CD4-positive, alpha-beta memory T cell (primary cell): ENCODE data around the gene TIAM2. TPM values are rescaled to one million over a fixed set of nuclear protein-coding genes. Genes with fewer than 3 reads are reported as not detected.
A peak's percentile ranks its signal among the peaks of the same experiment; 100 is the strongest.

ENCODE experiments used
- CTCF ChIA-PET: fragments of 350-600 bp; sonication (Branson Sonifier 250); formaldehyde crosslinking; loops from one replicate; lab custom pipeline; 2021; ENCODE audit warnings: inconsistent platforms; ENCODE audit not compliant: partially characterized antibody; lab: Charles Lee
- POLR2A ChIA-PET: fragments of 350-600 bp; sonication (Branson Sonifier 250); formaldehyde crosslinking; loops from one replicate; lab custom pipeline; 2021; ENCODE audit not compliant: partially characterized antibody; lab: Charles Lee
- DNase-seq, 5 donors: peaks; one replicate each; pipeline versions ENCODE4 v3.0.0 to v3.0.0-alpha.2; 2020 to 2022; ENCODE audit warnings: mixed read lengths in 1 of 5
- H3K27ac ChIP-seq: one replicate; pipeline ENCODE4 v1.7.0; 2013; ENCODE audit warnings: low read depth, low read length
- H3K27me3 ChIP-seq: 2 replicates; pipeline ENCODE4 v1.7.0; 2013; ENCODE audit warnings: mild to moderate bottlenecking, low read length, moderate library complexity; ENCODE audit not compliant: insufficient read depth
- H3K36me3 ChIP-seq: 2 replicates; pipeline ENCODE4 v1.7.0; 2013; ENCODE audit warnings: mild to moderate bottlenecking, low read length, moderate library complexity; ENCODE audit not compliant: insufficient read depth
- H3K4me1 ChIP-seq: 2 replicates; pipeline ENCODE4 v1.7.0; 2013; ENCODE audit warnings: mild to moderate bottlenecking, low read length, moderate library complexity; ENCODE audit not compliant: insufficient read depth
- H3K4me3 ChIP-seq, 2 donors: one replicate each; pipeline ENCODE4 v1.7.0; 2013; ENCODE audit warnings: low read length in 2 of 2, mild to moderate bottlenecking in 1 of 2
- H3K9me3 ChIP-seq, 2 donors: one replicate each; pipeline ENCODE4 v1.7.0; 2013; ENCODE audit warnings: low read length in 2 of 2, control low read depth in 1 of 2; ENCODE audit not compliant: control insufficient read depth in 1 of 2
- H3K27ac Mint-ChIP-seq, 7 donors: one replicate each; pipeline ENCODE4 v1.8.0; 2020 to 2021; ENCODE audit warnings: mixed read lengths in 7 of 7, mild to moderate bottlenecking in 6 of 7, inconsistent platforms in 3 of 7, moderate library complexity in 3 of 7
- H3K27me3 Mint-ChIP-seq, 2 donors: one replicate each; pipeline ENCODE4 v1.8.0; 2020 to 2021; ENCODE audit warnings: mixed read lengths in 2 of 2
- H3K36me3 Mint-ChIP-seq, 2 donors: one replicate each; pipeline ENCODE4 v1.8.0; 2020 to 2021; ENCODE audit warnings: mixed read lengths in 2 of 2, inconsistent platforms in 1 of 2, mild to moderate bottlenecking in 1 of 2
- H3K4me1 Mint-ChIP-seq, 4 donors: one replicate each; pipeline ENCODE4 v1.8.0; 2020 to 2021; ENCODE audit warnings: mixed read lengths in 4 of 4, mild to moderate bottlenecking in 1 of 4
- H3K4me3 Mint-ChIP-seq, 8 donors: one replicate each; pipeline ENCODE4 v1.8.0; 2020 to 2021; ENCODE audit warnings: mixed read lengths in 8 of 8, mild to moderate bottlenecking in 7 of 8, moderate library complexity in 6 of 8, inconsistent platforms in 3 of 8
- H3K9me3 Mint-ChIP-seq, 8 donors: one replicate each; pipeline ENCODE4 v1.8.0; 2020 to 2021; ENCODE audit warnings: mixed read lengths in 8 of 8, mild to moderate bottlenecking in 5 of 8, inconsistent platforms in 3 of 8, moderate library complexity in 1 of 8
- intact Hi-C: fragments of 100-400 bp; cut with micrococcal nuclease; formaldehyde crosslinking; loops from one replicate; pipeline ENCODE4 v1.15.1; 2023
- polyA plus RNA-seq, 2 donors: library from polyadenylated mRNA; unstranded; fragments of 300-500 nt; fragmentation: Illumina TruSeq; gene quantifications; one replicate each; pipeline ENCODE4 v1.2.3, GENCODE V29; 2021
- total RNA-seq, 2 experiments: library from RNA; stranded (reverse); gene quantifications; one replicate each; pipeline ENCODE4 v1.2.3, GENCODE V29; 2021

TIAM2 gene
- total and polyA plus RNA-seq, 4 experiments from 2014 or later: 0.15 to 11.1 (median 5.8) TPM

GRCh38 chr6:155246825-155247224, 251.7 kb downstream of the TIAM2 start:
- H3K9me3 ChIP-seq: no peaks in the 10 kb centered on the region
- peaks cover 0 to 2% of the 10 kb centered on the region in 2 donors for H3K27me3 Mint-ChIP-seq
- no peaks in the 10 kb centered on the region for H3K36me3 ChIP-seq
- peaks cover 0 to 5% (median 0%) of the 10 kb centered on the region in 8 donors for H3K9me3 Mint-ChIP-seq
- H3K27me3 ChIP-seq: no peaks in the 10 kb centered on the region
- H3K4me3 ChIP-seq: no peak overlapping the region
- intact Hi-C loops: no loop called here
- no peak for DNase-seq
- H3K27ac ChIP-seq: no peak overlapping the region
- peaks cover 8% of the 10 kb centered on the region in 2 donors for H3K36me3 Mint-ChIP-seq
- ChIA-PET CTCF (interaction anchor here (0.9 to 3.0 kb wide), 5 partner anchors 11 to 572 kb away, joined by 3 to 46 read pairs (median 3); no protein-coding TSS in a partner anchor), POLR2A (interaction anchor here (1.5 kb wide), 1 partner anchor 69 kb away, joined by 5 read pairs; no protein-coding TSS in a partner anchor)
- no peaks in the 10 kb centered on the region for H3K4me1 ChIP-seq
- no peak overlapping the region for H3K27ac Mint-ChIP-seq
- no peak overlapping the region for H3K4me3 Mint-ChIP-seq
- peaks cover 0 to 3% (median 0%) of the 10 kb centered on the region in 4 donors for H3K4me1 Mint-ChIP-seq

DNA sequence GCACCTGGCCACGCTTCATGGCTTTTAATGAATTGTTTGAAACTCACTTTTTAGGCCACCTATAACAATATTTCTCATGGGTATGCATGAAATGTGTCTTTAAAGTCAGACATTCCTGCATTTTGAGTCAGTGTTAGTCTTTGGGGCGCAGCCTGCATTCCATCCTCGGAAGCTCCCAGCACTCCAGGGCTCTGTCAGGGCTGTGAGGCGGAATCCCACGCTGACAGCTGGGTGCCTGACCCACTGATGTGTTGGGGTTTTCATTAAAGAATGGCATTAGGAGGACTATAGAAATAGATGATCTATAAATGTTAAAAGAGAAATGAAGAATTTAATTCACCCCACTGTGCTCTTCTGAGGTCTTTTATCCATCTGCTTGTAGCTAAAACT, 252.5 kb downstream of the TIAM2 start:
- Mint-ChIP-seq H3K9me3 (no peaks in the 10 kb centered on the region), H3K4me3 (no peak overlapping the region), H3K36me3 (peaks cover 8 to 10% of the 10 kb centered on the region in 2 donors), H3K27ac (no peak overlapping the region), H3K4me1 (peaks cover 0 to 3% (median 0%) of the 10 kb centered on the region in 4 donors), H3K27me3 (no peaks in the 10 kb centered on the region)
- ChIA-PET POLR2A (interaction anchor here (1.5 kb wide), 1 partner anchor 70 kb away, joined by 5 read pairs; no protein-coding TSS in a partner anchor), CTCF (interaction anchor here (0.9 to 3.0 kb wide), 9 partner anchors 8 to 323 kb away, joined by 3 to 46 read pairs (median 4); no protein-coding TSS in a partner anchor)
- no peak for DNase-seq
- Histone ChIP-seq H3K27me3 (no peaks in the 10 kb centered on the region), H3K4me1 (no peaks in the 10 kb centered on the region), H3K4me3 (no peak overlapping the region), H3K9me3 (no peaks in the 10 kb centered on the region), H3K27ac (no peak overlapping the region), H3K36me3 (no peaks in the 10 kb centered on the region)
- intact Hi-C loops: loop anchor here (1.0 kb wide), 1 partner anchor 70 kb away; no protein-coding TSS in a partner anchor

GRCh38 chr6:155248008-155249001, 253.2 kb downstream of the TIAM2 start:
- no peak overlapping the region for H3K4me3 Mint-ChIP-seq
- peaks cover 10 to 17% of the 10 kb centered on the region in 2 donors for H3K36me3 Mint-ChIP-seq
- Histone ChIP-seq H3K36me3 (no peaks in the 10 kb centered on the region), H3K4me1 (no peaks in the 10 kb centered on the region), H3K4me3 (no peak overlapping the region), H3K27me3 (no peaks in the 10 kb centered on the region), H3K9me3 (no peaks in the 10 kb centered on the region), H3K27ac (no peak overlapping the region)
- ChIA-PET CTCF (interaction anchor here (0.9 to 3.0 kb wide), 10 partner anchors 9 to 324 kb away, joined by 3 to 46 read pairs (median 4); no protein-coding TSS in a partner anchor), POLR2A (interaction anchor here (1.5 kb wide), 1 partner anchor 71 kb away, joined by 5 read pairs; no protein-coding TSS in a partner anchor)
- H3K4me1 Mint-ChIP-seq: peaks cover 0 to 3% (median 0%) of the 10 kb centered on the region in 4 donors
- intact Hi-C loops: loop anchor here (1.0 kb wide), 1 partner anchor 71 kb away; no protein-coding TSS in a partner anchor
- no peaks in the 10 kb centered on the region for H3K9me3 Mint-ChIP-seq
- peak overlapping the region in 3 of 7 donors; percentile 18 to 58 (median 42) for H3K27ac Mint-ChIP-seq
- DNase-seq: peak in 2 of 5 donors; percentile 2 to 3
- H3K27me3 Mint-ChIP-seq: no peaks in the 10 kb centered on the region

DNA sequence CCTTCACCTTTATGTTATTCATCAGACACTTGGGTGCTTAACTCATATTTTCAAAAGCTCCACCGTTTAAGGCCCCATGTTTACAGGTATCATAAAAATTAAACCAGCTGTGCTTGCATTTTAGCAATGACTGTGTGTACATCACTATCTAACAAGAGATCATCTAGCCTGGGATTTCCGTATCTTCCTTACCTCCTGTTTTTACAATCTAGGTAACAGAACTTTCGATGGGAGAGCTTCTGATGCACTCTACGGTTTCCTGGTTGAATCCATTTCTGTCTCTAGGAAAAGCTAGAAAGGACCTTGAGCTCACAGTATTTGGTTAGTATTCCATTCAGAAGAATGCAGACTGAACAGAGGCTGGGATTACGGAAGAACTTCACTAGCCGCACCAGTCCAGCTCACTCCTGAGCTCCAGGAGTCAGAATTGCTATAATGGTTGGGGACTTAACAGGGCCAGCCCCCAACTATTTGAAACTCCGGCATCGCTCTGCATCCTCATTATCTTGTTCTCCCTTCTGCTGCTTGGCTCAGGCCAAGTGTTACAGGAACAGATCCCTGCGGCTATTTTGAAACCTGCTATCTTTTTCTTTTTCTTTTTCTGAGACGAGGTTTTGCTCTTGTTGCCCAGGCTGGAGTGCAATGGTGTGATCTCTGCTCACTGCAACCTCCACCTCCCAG, 255.7 kb downstream of the TIAM2 start:
- POLR2A ChIA-PET: no interaction called here
- peaks cover 7% of the 10 kb centered on the region for H3K36me3 ChIP-seq
- H3K36me3 Mint-ChIP-seq: peaks cover 28 to 40% of the 10 kb centered on the region in 2 donors
- H3K27me3 ChIP-seq: no peaks in the 10 kb centered on the region
- no peak overlapping the region for H3K27ac ChIP-seq
- H3K27ac Mint-ChIP-seq: peak overlapping the region in 2 of 7 donors; percentile 38 to 71
- no peaks in the 10 kb centered on the region for H3K27me3 Mint-ChIP-seq
- no peaks in the 10 kb centered on the region for H3K9me3 ChIP-seq
- no peaks in the 10 kb centered on the region for H3K9me3 Mint-ChIP-seq
- peaks cover 0 to 3% (median 0%) of the 10 kb centered on the region in 4 donors for H3K4me1 Mint-ChIP-seq
- H3K4me1 ChIP-seq: no peaks in the 10 kb centered on the region
- no peak overlapping the region for H3K4me3 ChIP-seq
- CTCF ChIA-PET: interaction anchor here (0.5 to 3.1 kb wide), 5 partner anchors 11 to 322 kb away, joined by 3 to 23 read pairs (median 5); no protein-coding TSS in a partner anchor
- intact Hi-C loops: no loop called here
- no peak for DNase-seq
- H3K4me3 Mint-ChIP-seq: no peak overlapping the region

DNA sequence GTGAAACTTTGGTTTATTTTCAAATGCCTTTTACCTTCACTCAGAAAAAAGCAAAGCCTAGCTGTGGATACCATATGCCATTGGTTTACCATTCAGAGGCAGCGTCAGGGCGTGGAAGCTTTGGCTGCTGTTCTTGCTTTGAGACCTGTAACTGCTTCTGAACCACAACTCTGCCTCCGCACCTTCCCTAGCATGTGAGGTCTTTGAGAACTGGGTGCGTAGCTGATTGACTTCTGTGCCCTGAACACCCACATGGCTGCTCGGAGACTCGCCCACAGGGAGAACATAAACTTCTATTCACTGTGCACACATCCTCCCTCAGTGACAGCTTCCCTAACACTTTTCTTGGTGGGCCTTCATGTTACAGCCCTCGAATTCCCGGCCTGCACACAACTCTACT, 257.5 kb downstream of the TIAM2 start:
- Histone ChIP-seq H3K9me3 (no peaks in the 10 kb centered on the region), H3K27me3 (no peaks in the 10 kb centered on the region), H3K4me3 (no peak overlapping the region), H3K4me1 (no peaks in the 10 kb centered on the region), H3K27ac (no peak overlapping the region), H3K36me3 (peaks cover 7% of the 10 kb centered on the region)
- Mint-ChIP-seq H3K9me3 (no peaks in the 10 kb centered on the region), H3K36me3 (peaks cover 36 to 56% of the 10 kb centered on the region in 2 donors), H3K27me3 (no peaks in the 10 kb centered on the region), H3K27ac (peak overlapping the region in 5 of 7 donors; percentile 3 to 57 (median 10)), H3K4me1 (peaks cover 0 to 3% (median 0%) of the 10 kb centered on the region in 4 donors), H3K4me3 (no peak overlapping the region)
- no peak for DNase-seq
- ChIA-PET CTCF (interaction anchor here (1.1 kb wide), 1 partner anchor 75 kb away, joined by 4 read pairs; no protein-coding TSS in a partner anchor), POLR2A (no interaction called here)
- intact Hi-C loops: no loop called here

GRCh38 chr6:155253337-155253736, 258.2 kb downstream of the TIAM2 start:
- Histone ChIP-seq H3K9me3 (no peaks in the 10 kb centered on the region), H3K27me3 (no peaks in the 10 kb centered on the region), H3K4me1 (no peaks in the 10 kb centered on the region), H3K36me3 (peaks cover 7% of the 10 kb centered on the region), H3K4me3 (no peak overlapping the region), H3K27ac (no peak overlapping the region)
- Mint-ChIP-seq H3K4me1 (peaks cover 0 to 1% (median 0%) of the 10 kb centered on the region in 4 donors), H3K27ac (peak overlapping the region in 5 of 7 donors; percentile 35 to 78 (median 52)), H3K9me3 (no peaks in the 10 kb centered on the region), H3K4me3 (no peak overlapping the region), H3K27me3 (no peaks in the 10 kb centered on the region), H3K36me3 (peaks cover 41 to 64% of the 10 kb centered on the region in 2 donors)
- DNase-seq: no peak
- ChIA-PET CTCF (interaction anchor here (1.1 kb wide), 1 partner anchor 76 kb away, joined by 4 read pairs; no protein-coding TSS in a partner anchor), POLR2A (no interaction called here)
- intact Hi-C loops: no loop called here
